ENCODE data around the gene ABRAXAS1. TPM values are rescaled to one million over a fixed set of nuclear protein-coding genes. Genes with fewer than 3 reads are reported as not detected.

Gene ABRAXAS1
- total and polyA plus RNA-seq, 2 of the 8 experiments (the other 6 are each of a cell fraction or from before 2014, with no cell fraction given): 11.4 to 32.1 TPM

DNA sequence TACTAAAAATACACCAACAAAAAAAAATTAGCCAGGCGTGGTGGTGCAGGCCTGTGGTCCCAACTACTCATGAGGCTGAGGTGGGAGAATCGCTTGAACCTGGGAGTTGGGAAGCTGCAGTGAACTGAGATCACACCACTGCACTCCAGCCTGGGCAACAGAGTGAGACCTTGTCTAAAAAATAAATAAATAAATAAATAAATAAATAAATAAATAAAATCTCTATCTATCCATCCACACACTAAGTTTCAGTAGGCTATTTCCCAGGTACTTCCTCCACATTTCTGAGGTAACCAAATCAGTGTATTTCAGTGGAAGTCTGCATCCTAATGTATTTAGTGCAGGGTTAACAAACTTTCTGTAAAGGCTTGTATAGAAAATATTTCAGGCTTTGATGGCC lies 10.9 kb downstream of the ABRAXAS1 start:
- TF ChIP-seq KDM4A (IDR thresholded peaks at IDR 0.05; ENCODE audit: low read depth, low read length, severe bottlenecking): no peak
- no peak for TF ChIP-seq NANOG (IDR thresholded peaks at IDR 0.05; ENCODE audit: insufficient read depth, low read depth, low read length, poor library complexity, severe bottlenecking)
- TF ChIP-seq, protein P1, sequence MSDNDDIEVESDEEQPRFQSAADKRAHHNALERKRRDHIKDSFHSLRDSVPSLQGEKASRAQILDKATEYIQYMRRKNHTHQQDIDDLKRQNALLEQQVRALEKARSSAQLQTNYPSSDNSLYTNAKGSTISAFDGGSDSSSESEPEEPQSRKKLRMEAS (IDR thresholded peaks at IDR 0.05): no peak
- TF ChIP-seq, protein P2, sequence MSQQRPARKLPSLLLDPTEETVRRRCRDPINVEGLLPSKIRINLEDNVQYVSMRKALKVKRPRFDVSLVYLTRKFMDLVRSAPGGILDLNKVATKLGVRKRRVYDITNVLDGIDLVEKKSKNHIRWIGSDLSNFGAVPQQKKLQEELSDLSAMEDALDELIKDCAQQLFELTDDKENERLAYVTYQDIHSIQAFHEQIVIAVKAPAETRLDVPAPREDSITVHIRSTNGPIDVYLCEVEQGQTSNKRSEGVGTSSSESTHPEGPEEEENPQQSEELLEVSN (IDR thresholded peaks at IDR 0.05): no peak
- no peak for TF ChIP-seq SP2 (IDR thresholded peaks at IDR 0.05; ENCODE audit: low read length)
- TF ChIP-seq, protein P3, sequence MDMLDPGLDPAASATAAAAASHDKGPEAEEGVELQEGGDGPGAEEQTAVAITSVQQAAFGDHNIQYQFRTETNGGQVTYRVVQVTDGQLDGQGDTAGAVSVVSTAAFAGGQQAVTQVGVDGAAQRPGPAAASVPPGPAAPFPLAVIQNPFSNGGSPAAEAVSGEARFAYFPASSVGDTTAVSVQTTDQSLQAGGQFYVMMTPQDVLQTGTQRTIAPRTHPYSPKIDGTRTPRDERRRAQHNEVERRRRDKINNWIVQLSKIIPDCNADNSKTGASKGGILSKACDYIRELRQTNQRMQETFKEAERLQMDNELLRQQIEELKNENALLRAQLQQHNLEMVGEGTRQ (IDR thresholded peaks at IDR 0.05; ENCODE audit: low read length): no peak
- TF ChIP-seq HDAC6 (IDR thresholded peaks at IDR 0.05; ENCODE audit: low read depth, low read length): no peak
- no peak for TF ChIP-seq KDM1A (IDR thresholded peaks at IDR 0.05; ENCODE audit: borderline replicate concordance, low read length)
- TF ChIP-seq BRCA1 (IDR thresholded peaks at IDR 0.05; ENCODE audit: low read depth, low read length): no peak
- H3K9ac ChIP-seq (replicated peaks in 1 of 4; ENCODE audit: extremely low read depth in 1 of 4, low read depth in 3 of 4, low read length in 3 of 4): no peak overlapping the region
- H3K18ac ChIP-seq (ENCODE audit: extremely low read depth, low read length): no peak overlapping the region
- no peak overlapping the region for H2BK120ac ChIP-seq (replicated peaks; ENCODE audit: low read depth, low read length)
- H2BK15ac ChIP-seq (ENCODE audit: low read length): no peak overlapping the region
- H3K4me1 ChIP-seq (replicated peaks in 1 of 4; ENCODE audit: control insufficient read depth in 3 of 4, insufficient read depth in 4 of 4, low read length in 3 of 4): no peaks in the 10 kb centered on the region
- H2BK5ac ChIP-seq (ENCODE audit: low read depth, low read length): no peak overlapping the region
- CTCF ChIA-PET (ENCODE audit: partially characterized antibody): interaction anchor here (1.2 kb wide), 1 partner anchor 35 kb away, joined by 3 read pairs; no protein-coding TSS in a partner anchor
- H3K4me2 ChIP-seq (ENCODE audit: insufficient read depth in 1 of 2, low read depth in 2 of 2, low read length in 2 of 2): no peak overlapping the region
- POLR2A ChIA-PET (ENCODE audit: partially characterized antibody): interaction anchor here (0.6 kb wide), 1 partner anchor 45 kb away, joined by 3 read pairs; no protein-coding TSS in a partner anchor
- FAIRE-seq (no peak), DNase-seq (ENCODE audit: low read depth in 1 of 2, low spot score in 2 of 2) (no peak)
- no peaks in the 10 kb centered on the region for H3K23me2 ChIP-seq (ENCODE audit: low read depth, low read length)
- no peak overlapping the region for H4K5ac ChIP-seq (ENCODE audit: insufficient read length, low read depth, low read length)
- 97% methylated on average over 2 of the region's 2 CpGs; no CpG with 5 or more reads in 1 of the 2 experiments for WGBS, 2 experiments (ENCODE audit: extremely low coverage in 1 of 2, insufficient coverage in 1 of 2, insufficient read length in 1 of 2, insufficient replicate concordance in 2 of 2, low coverage in 1 of 2, low lambda C conversion rate in 2 of 2, missing lambda C conversion rate in 1 of 2)
- no peak overlapping the region for H2AK5ac ChIP-seq (ENCODE audit: low read depth, low read length)
- H3K27ac ChIP-seq (ENCODE audit: low read depth, low read length): no peak overlapping the region
- H2BK20ac ChIP-seq (ENCODE audit: low read length): no peak overlapping the region
- no peak overlapping the region for H3K23ac ChIP-seq (ENCODE audit: insufficient read length)
- no peak overlapping the region for H4K8ac ChIP-seq (ENCODE audit: extremely low read depth, insufficient read depth, low read length)
- H3K79me1 ChIP-seq (ENCODE audit: low read depth, low read length): no peaks in the 10 kb centered on the region; the same call in 1 of the 2 replicates
- no peaks in the 10 kb centered on the region for H3K79me2 ChIP-seq (ENCODE audit: control insufficient read depth in 1 of 2, insufficient read depth in 2 of 2, low read length in 2 of 2)
- H4K91ac ChIP-seq (replicated peaks; ENCODE audit: insufficient read length, low read length): no peak overlapping the region
- no peak overlapping the region for H3K14ac ChIP-seq (ENCODE audit: insufficient read length)
- no peaks in the 10 kb centered on the region for H4K20me1 ChIP-seq (replicated peaks in 1 of 2; ENCODE audit: control insufficient read depth in 1 of 2, insufficient read depth in 2 of 2, low read length in 2 of 2)
- H3K9me3 ChIP-seq (ENCODE audit: insufficient read depth in 2 of 2, low read depth in 1 of 2, low read length in 1 of 2): no peaks in the 10 kb centered on the region
- no peak overlapping the region for H3K4me3 ChIP-seq (ENCODE audit: extremely low read depth in 1 of 4, insufficient read depth in 2 of 4, low read depth in 3 of 4, low read length in 4 of 4)
- H2AFZ ChIP-seq (ENCODE audit: low read length): no peak overlapping the region
- H3K4ac ChIP-seq (replicated peaks; ENCODE audit: insufficient read length, low read depth, low read length): no peak overlapping the region
- no peaks in the 10 kb centered on the region for H3K27me3 ChIP-seq (replicated peaks in 1 of 4; ENCODE audit: control insufficient read depth in 3 of 4, extremely low read depth in 1 of 4, insufficient read depth in 3 of 4, low read length in 3 of 4)
- no peak overlapping the region for H3K56ac ChIP-seq (replicated peaks; ENCODE audit: insufficient read length, low read depth, low read length)
- H3K36me3 ChIP-seq (ENCODE audit: control insufficient read depth in 2 of 4, insufficient read depth in 4 of 4, low read length in 3 of 4): peaks cover 0 to 9% (median 3%) of the 10 kb centered on the region in 4 experiments; a peak in 2 of 8 replicates
- no peak overlapping the region for H2BK12ac ChIP-seq (ENCODE audit: low read depth, low read length)

All from H1 (cell line).